WTC11 (cell line): ENCODE measurements around the gene ACBD4.

Experiments
- ARID4B ChIP-seq: sonication (generic); formaldehyde crosslinking; IDR thresholded peaks from 2 replicates; pipeline ENCODE4 v1.8.0; 2023; ENCODE audit warnings: missing genetic modification reagents, mild to moderate bottlenecking, borderline replicate concordance
- CTCF ChIP-seq: fragments of 200-600 bp; IDR thresholded peaks from 2 replicates; pipeline ENCODE4 v1.8.0; 2022; ENCODE audit warnings: antibody characterized with exemption
- SP1 ChIP-seq: sonication (generic); formaldehyde crosslinking; conservative IDR thresholded peaks from 2 replicates; pipeline ENCODE4 v1.8.1; 2022; ENCODE audit warnings: missing genetic modification reagents
- TEAD1 ChIP-seq: sonication (generic); formaldehyde crosslinking; IDR thresholded peaks from 2 replicates; pipeline ENCODE4 v1.8.0; 2022; ENCODE audit warnings: mild to moderate bottlenecking, missing genetic modification reagents
- USF2 ChIP-seq: sonication (generic); formaldehyde crosslinking; IDR thresholded peaks from 2 replicates; pipeline ENCODE4 v1.8.1; 2023; ENCODE audit warnings: mild to moderate bottlenecking, missing genetic modification reagents, moderate library complexity

- TF ChIP-seq CTCF = no peak
- no peak for TF ChIP-seq TEAD1 (CRISPR knock-in tag)
- TF ChIP-seq SP1 (CRISPR knock-in tag) = no peak
- no peak for TF ChIP-seq USF2 (CRISPR knock-in tag)
- TF ChIP-seq ARID4B (CRISPR knock-in tag) = no peak
Observed at GRCh38 chr17:45137561-45138305, 2.2 kb downstream of the ACBD4 start.
